Testis (tissue), 3 donors: ENCODE results near the gene PCCA. TPM values are rescaled to one million over a fixed set of nuclear protein-coding genes. Genes with fewer than 3 reads are reported as not detected.

Experiments used
- DNase-seq: peaks from one replicate; pipeline ENCODE4 v3.0.0-alpha.2; 2019
- H3K27ac ChIP-seq, 2 donors: fragments of 200-600 bp; sonication (generic); one replicate each; pipeline ENCODE4 v1.5.1; 2019
- H3K27me3 ChIP-seq: fragments of 200-600 bp; sonication (generic); one replicate; pipeline ENCODE4 v1.5.1; 2019
- H3K36me3 ChIP-seq: fragments of 200-600 bp; sonication (generic); one replicate; pipeline ENCODE4 v1.5.1; 2017; ENCODE audit warnings: low read depth; ENCODE audit errors: missing control alignments
- H3K4me1 ChIP-seq: fragments of 200-600 bp; sonication (generic); one replicate; pipeline ENCODE4 v1.5.1; 2019
- H3K4me3 ChIP-seq, 2 donors: fragments of 200-600 bp; sonication (generic); one replicate each; pipeline ENCODE4 v1.5.1; 2017 to 2019
- H3K9me3 ChIP-seq: fragments of 200-600 bp; sonication (generic); one replicate; pipeline ENCODE4 v1.5.1; 2017
- POLR2A ChIP-seq: fragments of 450-650 bp; IDR thresholded peaks from one replicate; pipeline ENCODE4 v1.6.1; 2017; ENCODE audit warnings: antibody characterized with exemption, mild to moderate bottlenecking, moderate library complexity
- WGBS, 2 donors: methylation state at CpG; one replicate each; pipeline ENCODE4 v1.1.5; 2018; 5-methylcytosine and 5-hydroxymethylcytosine counted together
- intact Hi-C: fragments of 100-400 bp; cut with DNase I; formaldehyde crosslinking; loops from one replicate; pipeline ENCODE4 v1.15.1; 2023; ENCODE audit warnings: low total_unique reads
- polyA plus RNA-seq: library from polyadenylated mRNA; stranded (reverse); fragments of 350-450 nt; fragmentation: Illumina TruSeq; extraction: RNeasy Lipid Tissue Mini Kit (QIAGEN cat#74804); gene quantifications from one replicate; pipeline ENCODE4 v1.2.3, GENCODE V29; 2014; ENCODE audit warnings: low read depth, low replicate concordance; ENCODE audit not compliant: insufficient read depth
- total RNA-seq, 2 donors: library from RNA; depleted of rRNA; stranded (reverse); fragments of >200 nt; gene quantifications; one replicate each; pipeline ENCODE4 v1.2.3, GENCODE V29; 2016
- TF ChIP-seq, protein P1 (sequence below), 3 experiments: fragments of 450-650 bp in 2 of 3; fragments of 200-600 bp in 1 of 3; sonication (generic) in 1 of 3; IDR thresholded peaks; one replicate each; pipeline ENCODE4 v1.5.1; 2016 to 2019; ENCODE audit warnings: antibody characterized with exemption in 3 of 3, mild to moderate bottlenecking in 2 of 3, moderate library complexity in 1 of 3

Gene PCCA
- total and polyA plus RNA-seq, 3 donors from 2014 or later, result 17.9 to 56.2 (median 39.2) TPM

DNA sequence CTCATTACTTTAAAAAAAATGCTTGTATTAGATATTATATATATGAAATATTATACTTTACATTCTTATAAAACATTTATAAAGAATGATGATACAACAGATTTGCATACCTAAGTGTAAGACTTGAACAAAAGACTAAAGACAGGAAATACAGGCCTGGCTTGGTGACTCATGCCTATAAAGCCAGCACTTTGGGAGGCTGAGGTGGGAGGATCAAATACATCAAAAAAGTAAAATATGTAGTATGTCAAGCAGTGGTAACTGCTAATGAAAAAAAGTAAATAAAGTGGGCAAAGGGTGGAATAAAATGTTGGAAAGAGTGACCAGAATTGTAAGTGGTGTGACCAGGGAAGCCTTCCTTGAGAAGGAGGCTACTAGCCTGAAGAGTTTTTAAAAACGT is 366.0 kb downstream of the PCCA start:
- Histone ChIP-seq H3K4me1 (no peaks in the 10 kb centered on the region), H3K36me3 (no peaks in the 10 kb centered on the region), H3K27me3 (no peaks in the 10 kb centered on the region), H3K9me3 (no peaks in the 10 kb centered on the region), H3K27ac (no peak overlapping the region), H3K4me3 (no peak overlapping the region)
- DNase-seq, result no peak
- WGBS, 2 donors, result 93 to 100% methylated on average over 1 of the region's 1 CpG
- intact Hi-C loops, result no loop called here
- TF ChIP-seq, protein P1, sequence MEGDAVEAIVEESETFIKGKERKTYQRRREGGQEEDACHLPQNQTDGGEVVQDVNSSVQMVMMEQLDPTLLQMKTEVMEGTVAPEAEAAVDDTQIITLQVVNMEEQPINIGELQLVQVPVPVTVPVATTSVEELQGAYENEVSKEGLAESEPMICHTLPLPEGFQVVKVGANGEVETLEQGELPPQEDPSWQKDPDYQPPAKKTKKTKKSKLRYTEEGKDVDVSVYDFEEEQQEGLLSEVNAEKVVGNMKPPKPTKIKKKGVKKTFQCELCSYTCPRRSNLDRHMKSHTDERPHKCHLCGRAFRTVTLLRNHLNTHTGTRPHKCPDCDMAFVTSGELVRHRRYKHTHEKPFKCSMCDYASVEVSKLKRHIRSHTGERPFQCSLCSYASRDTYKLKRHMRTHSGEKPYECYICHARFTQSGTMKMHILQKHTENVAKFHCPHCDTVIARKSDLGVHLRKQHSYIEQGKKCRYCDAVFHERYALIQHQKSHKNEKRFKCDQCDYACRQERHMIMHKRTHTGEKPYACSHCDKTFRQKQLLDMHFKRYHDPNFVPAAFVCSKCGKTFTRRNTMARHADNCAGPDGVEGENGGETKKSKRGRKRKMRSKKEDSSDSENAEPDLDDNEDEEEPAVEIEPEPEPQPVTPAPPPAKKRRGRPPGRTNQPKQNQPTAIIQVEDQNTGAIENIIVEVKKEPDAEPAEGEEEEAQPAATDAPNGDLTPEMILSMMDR (IDR thresholded peaks at IDR 0.05), result no peak
- no peak for TF ChIP-seq POLR2A

GRCh38 chr13:100458673-100459072 is 369.8 kb downstream of the PCCA start:
- WGBS, 2 donors, result 90 to 96% methylated on average over 4 of the region's 4 CpGs
- Histone ChIP-seq H3K4me1 (no peaks in the 10 kb centered on the region), H3K27ac (no peak overlapping the region), H3K9me3 (no peaks in the 10 kb centered on the region), H3K4me3 (no peak overlapping the region), H3K27me3 (no peaks in the 10 kb centered on the region), H3K36me3 (no peaks in the 10 kb centered on the region)
- intact Hi-C loops, result no loop called here
- DNase-seq, result no peak
- no peak for TF ChIP-seq POLR2A
- TF ChIP-seq, protein P1 (IDR thresholded peaks at IDR 0.05), result no peak

- no peak overlapping the region for H3K27ac ChIP-seq
- no peaks in the 10 kb centered on the region for H3K27me3 ChIP-seq
- whole genome bisulfite sequencing, 2 donors, result 93% methylated on average over 5 of the region's 5 CpGs
- intact Hi-C loops, result no loop called here
- DNase-seq, result no peak
- no peaks in the 10 kb centered on the region for H3K9me3 ChIP-seq
- no peak overlapping the region for H3K4me3 ChIP-seq
- no peaks in the 10 kb centered on the region for H3K4me1 ChIP-seq
- no peaks in the 10 kb centered on the region for H3K36me3 ChIP-seq
- TF ChIP-seq, protein P1 (IDR thresholded peaks at IDR 0.05), result no peak
- no peak for TF ChIP-seq POLR2A
These were observed 370.9 kb downstream of the PCCA start for GRCh38 chr13:100459747-100460146.

DNA sequence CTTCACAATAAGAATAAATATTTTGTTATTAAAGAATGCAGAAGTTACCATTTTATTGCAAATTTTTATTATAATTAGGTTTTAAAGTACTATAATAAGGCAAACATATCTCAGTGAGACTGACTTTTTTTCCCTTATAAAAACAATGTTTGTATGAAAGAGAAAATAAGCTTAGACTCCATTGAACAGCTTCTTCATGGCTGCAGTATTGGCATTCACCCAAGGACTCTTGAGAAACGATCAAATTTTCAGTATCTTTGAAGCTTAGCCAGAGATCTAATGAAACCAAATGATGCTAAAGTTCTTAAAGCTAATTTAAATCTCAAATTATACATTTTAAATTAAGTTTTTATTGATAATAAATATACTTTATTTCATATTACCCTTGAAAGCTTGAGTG is 371.4 kb downstream of the PCCA start:
- Histone ChIP-seq H3K4me1 (no peaks in the 10 kb centered on the region), H3K27ac (no peak overlapping the region), H3K36me3 (no peaks in the 10 kb centered on the region), H3K9me3 (no peaks in the 10 kb centered on the region), H3K4me3 (no peak overlapping the region), H3K27me3 (no peaks in the 10 kb centered on the region)
- DNase-seq, result no peak
- TF ChIP-seq POLR2A, result no peak
- TF ChIP-seq, protein P1 (IDR thresholded peaks at IDR 0.05), result no peak
- intact Hi-C loops, result no loop called here
- WGBS, 2 donors, result 34 to 45% methylated on average over 1 of the region's 1 CpG

GRCh38 chr13:100460791-100461190 is 371.9 kb downstream of the PCCA start:
- intact Hi-C loops, result no loop called here
- TF ChIP-seq, protein P1 (IDR thresholded peaks at IDR 0.05), result no peak
- no peak for TF ChIP-seq POLR2A
- no peaks in the 10 kb centered on the region for H3K27me3 ChIP-seq
- no peaks in the 10 kb centered on the region for H3K4me1 ChIP-seq
- H3K36me3 ChIP-seq, result no peaks in the 10 kb centered on the region
- no peak overlapping the region for H3K4me3 ChIP-seq
- 73 to 78% methylated on average over 2 of the region's 2 CpGs for WGBS, 2 donors
- no peak for DNase-seq
- no peaks in the 10 kb centered on the region for H3K9me3 ChIP-seq
- H3K27ac ChIP-seq, result no peak overlapping the region
